Vagina (tissue), 2 donors: Measurements from ENCODE around the gene HSBP1L1.

Experiments
- POLR2A ChIP-seq, 2 donors: fragments of 450-650 bp; IDR thresholded peaks; one replicate each; pipeline ENCODE4 v1.6.1; 2017; ENCODE audit warnings: antibody characterized with exemption in 2 of 2, mild to moderate bottlenecking in 2 of 2, moderate library complexity in 2 of 2
- TF ChIP-seq, protein P1 (sequence below), 3 experiments: fragments of 450-650 bp in 2 of 3; fragments of 200-600 bp in 1 of 3; sonication (generic) in 1 of 3; IDR thresholded peaks; one replicate each; pipeline ENCODE4 v1.5.1; 2017 to 2019; ENCODE audit warnings: antibody characterized with exemption in 3 of 3, mild to moderate bottlenecking in 2 of 3, moderate library complexity in 2 of 3

DNA sequence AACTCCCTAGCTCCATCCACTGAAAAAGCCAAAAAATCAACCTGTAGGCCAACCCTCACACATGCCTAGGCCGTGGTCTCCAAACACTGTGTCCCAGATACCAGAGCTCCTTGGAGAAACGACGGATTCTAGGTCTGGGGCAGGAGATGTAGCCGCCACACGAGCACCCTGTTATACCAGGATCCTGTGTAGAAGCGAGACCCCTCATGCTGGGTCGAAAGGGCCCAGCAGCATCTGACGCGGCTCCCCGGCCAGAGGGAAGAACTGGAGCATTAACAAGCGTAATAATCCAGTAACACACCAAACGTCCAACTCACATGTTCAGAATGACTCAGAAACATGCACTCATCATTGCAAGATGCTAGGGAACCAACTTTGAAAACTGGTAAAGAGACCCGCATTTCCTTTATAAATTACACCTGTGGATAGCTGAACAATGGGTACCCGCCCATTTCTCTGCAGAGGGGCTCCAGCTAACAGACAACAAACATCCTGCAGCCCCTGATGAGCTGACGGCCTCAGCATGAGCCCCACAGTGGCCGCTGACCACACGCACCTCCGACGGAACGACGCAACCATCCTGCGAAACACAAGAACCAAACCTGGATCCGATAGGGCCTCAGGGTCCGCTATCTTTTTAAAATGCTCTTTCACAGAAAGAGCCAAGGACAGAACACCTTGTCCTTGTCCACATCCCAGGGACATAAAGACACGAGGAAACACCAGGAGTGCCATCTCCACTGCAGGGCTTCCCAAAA lies 27.2 kb upstream of the HSBP1L1 start:
- TF ChIP-seq POLR2A (IDR thresholded peaks at IDR 0.05), result no peak
- TF ChIP-seq, protein P1, sequence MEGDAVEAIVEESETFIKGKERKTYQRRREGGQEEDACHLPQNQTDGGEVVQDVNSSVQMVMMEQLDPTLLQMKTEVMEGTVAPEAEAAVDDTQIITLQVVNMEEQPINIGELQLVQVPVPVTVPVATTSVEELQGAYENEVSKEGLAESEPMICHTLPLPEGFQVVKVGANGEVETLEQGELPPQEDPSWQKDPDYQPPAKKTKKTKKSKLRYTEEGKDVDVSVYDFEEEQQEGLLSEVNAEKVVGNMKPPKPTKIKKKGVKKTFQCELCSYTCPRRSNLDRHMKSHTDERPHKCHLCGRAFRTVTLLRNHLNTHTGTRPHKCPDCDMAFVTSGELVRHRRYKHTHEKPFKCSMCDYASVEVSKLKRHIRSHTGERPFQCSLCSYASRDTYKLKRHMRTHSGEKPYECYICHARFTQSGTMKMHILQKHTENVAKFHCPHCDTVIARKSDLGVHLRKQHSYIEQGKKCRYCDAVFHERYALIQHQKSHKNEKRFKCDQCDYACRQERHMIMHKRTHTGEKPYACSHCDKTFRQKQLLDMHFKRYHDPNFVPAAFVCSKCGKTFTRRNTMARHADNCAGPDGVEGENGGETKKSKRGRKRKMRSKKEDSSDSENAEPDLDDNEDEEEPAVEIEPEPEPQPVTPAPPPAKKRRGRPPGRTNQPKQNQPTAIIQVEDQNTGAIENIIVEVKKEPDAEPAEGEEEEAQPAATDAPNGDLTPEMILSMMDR (IDR thresholded peaks at IDR 0.05), result no peak
